RPMI8226 (cell line): ENCODE data around the gene RPL6.
"Not testable (repeated sequence)": the region's sequence is repeated elsewhere in the genome, so short reads cannot be mapped to it uniquely, and the experiment has no call there.

ENCODE experiments used
- DNase-seq: peaks from one replicate; pipeline ENCODE4 v3.0.0-alpha.2; 2015

The RPL6 gene

GRCh38 chr12:112419297-112420133, 10.1 kb upstream of the RPL6 start:
- DNase-seq: no peak

- peak; percentile 88 for DNase-seq
Observed at GRCh38 chr12:112418608-112419296, 9.3 kb upstream of the RPL6 start, which contains the start of gene PTPN11. PTPN11 (plus strand) TSS chr12:112418947; CDS start chr12:112419112, 165 bp downstream.

- peak; percentile 12 for DNase-seq
Observed at GRCh38 chr12:112418273-112418607, 8.8 kb upstream of the RPL6 start.

- not testable (repeated sequence) for DNase-seq
Observed at GRCh38 chr12:112415457-112415856, 6.1 kb upstream of the RPL6 start.

GRCh38 chr12:112413855-112414625, 4.6 kb upstream of the RPL6 start:
- no peak for DNase-seq

GRCh38 chr12:112409906-112410244, 470 bp upstream of the RPL6 start:
- DNase-seq: no peak

GRCh38 chr12:112408621-112409020, 784 bp downstream of the RPL6 start:
- DNase-seq: no peak

GRCh38 chr12:112407683-112408082, 1.7 kb downstream of the RPL6 start:
- DNase-seq: not testable (repeated sequence)

GRCh38 chr12:112406519-112407488, 2.6 kb downstream of the RPL6 start:
- no peak for DNase-seq

GRCh38 chr12:112401903-112402498, 7.4 kb downstream of the RPL6 start:
- no peak for DNase-seq

- DNase-seq: no peak
Observed at GRCh38 chr12:112401054-112401453, 8.4 kb downstream of the RPL6 start.

- no peak for DNase-seq
Observed at GRCh38 chr12:112393328-112393727, 16.1 kb downstream of the RPL6 start.

GRCh38 chr12:112389922-112390654, 19.3 kb downstream of the RPL6 start:
- DNase-seq: not testable (repeated sequence)

GRCh38 chr12:112389228-112389627, 20.2 kb downstream of the RPL6 start:
- DNase-seq: no peak

- no peak for DNase-seq
Observed at GRCh38 chr12:112386726-112387125, 22.7 kb downstream of the RPL6 start.

GRCh38 chr12:112382866-112383265, 26.5 kb downstream of the RPL6 start:
- DNase-seq: no peak

GRCh38 chr12:112381883-112382796, 27.3 kb downstream of the RPL6 start, which contains the start of gene HECTD4:
HECTD4 (minus strand) TSS chr12:112382431; CDS start chr12:112382128, 303 bp downstream.
- peak; percentile 97 for DNase-seq

GRCh38 chr12:112381406-112381882, 28.0 kb downstream of the RPL6 start:
- DNase-seq: peak; percentile 72

- peak; percentile 12 for DNase-seq
Observed at GRCh38 chr12:112380663-112381405, 28.6 kb downstream of the RPL6 start.
